Fibroblast of mammary gland (primary cell): ENCODE measurements around the gene FBN1.

Experiments used
- DNase-seq: peaks from one replicate; pipeline ENCODE4 v3.0.0-alpha.2; 2010; ENCODE audit warnings: low read depth
- H3K4me3 ChIP-seq: 2 replicates; pipeline ENCODE4 v1.5.1; 2011; ENCODE audit warnings: low read depth, mild to moderate bottlenecking, low read length, moderate library complexity; ENCODE audit not compliant: control insufficient read depth
- CTCF ChIP-seq: conservative IDR thresholded peaks from 2 replicates; pipeline ENCODE4 v1.5.1; 2011; ENCODE audit warnings: low read depth, low read length, inconsistent platforms; ENCODE audit not compliant: control insufficient read depth, insufficient read depth

FBN1 gene

GRCh38 chr15:48459571-48460442 is 185.7 kb downstream of the FBN1 start:
- no peak overlapping the region for H3K4me3 ChIP-seq
- TF ChIP-seq CTCF, result peak; percentile 16
- peak; percentile 95 for DNase-seq

DNA sequence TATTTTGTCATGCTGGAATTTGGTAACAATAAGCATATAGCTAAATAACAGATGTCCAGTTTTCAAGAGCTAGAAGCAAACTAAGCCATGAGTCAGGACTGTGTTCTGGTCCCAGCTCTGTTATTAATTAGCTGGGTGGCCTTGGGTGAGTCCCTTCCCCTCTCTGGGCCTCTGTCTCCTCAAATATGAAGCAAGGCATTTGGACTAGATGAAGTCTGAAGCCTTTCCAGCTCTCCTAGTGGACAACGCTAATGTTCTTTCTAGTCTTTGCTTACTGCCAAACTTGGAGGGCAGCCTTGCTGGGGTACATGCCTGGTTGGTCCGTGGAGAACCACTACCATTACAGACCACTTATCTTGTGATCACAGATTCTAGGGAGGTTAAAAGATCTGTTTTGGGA is 186.6 kb downstream of the FBN1 start:
- DNase-seq, result peak; percentile 85
- no peak overlapping the region for H3K4me3 ChIP-seq
- no peak for TF ChIP-seq CTCF

DNA sequence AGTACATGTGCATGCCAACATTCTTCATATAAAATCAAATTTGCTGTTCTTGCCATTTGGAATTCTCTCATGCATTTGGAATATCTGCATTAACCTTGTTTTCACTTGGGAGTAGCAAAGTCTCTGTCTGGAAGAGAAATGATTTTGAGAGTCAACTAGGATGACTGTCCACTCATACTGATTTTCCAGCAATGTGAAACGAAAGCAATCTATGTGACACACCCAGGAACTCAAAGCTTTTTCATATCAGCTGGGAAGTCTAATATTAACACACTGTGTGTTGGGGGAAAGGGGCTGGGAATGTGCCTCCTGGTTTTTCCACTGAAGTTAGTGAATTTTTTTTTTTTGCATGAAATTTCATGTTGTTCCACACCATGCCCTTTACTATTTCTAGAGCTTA is 189.4 kb downstream of the FBN1 start:
- TF ChIP-seq CTCF, result no peak
- no peak for DNase-seq
- no peak overlapping the region for H3K4me3 ChIP-seq

- H3K4me3 ChIP-seq, result no peak overlapping the region
These were observed 193.8 kb downstream of the FBN1 start for GRCh38 chr15:48451736-48452135.

GRCh38 chr15:48451241-48451640 is 194.3 kb downstream of the FBN1 start:
- DNase-seq, result no peak
- H3K4me3 ChIP-seq, result no peak overlapping the region
- no peak for TF ChIP-seq CTCF

More at GRCh38 chr15:48451736-48452135, 193.8 kb downstream of the FBN1 start:
- TF ChIP-seq CTCF, result no peak
- no peak for DNase-seq

- no peak for TF ChIP-seq CTCF
- H3K4me3 ChIP-seq, result no peak overlapping the region
- peak; percentile 75 for DNase-seq
These were observed 195.8 kb downstream of the FBN1 start for GRCh38 chr15:48449734-48450133.
